ENCODE measurements around the gene ATG7.

Gene ATG7

DNA sequence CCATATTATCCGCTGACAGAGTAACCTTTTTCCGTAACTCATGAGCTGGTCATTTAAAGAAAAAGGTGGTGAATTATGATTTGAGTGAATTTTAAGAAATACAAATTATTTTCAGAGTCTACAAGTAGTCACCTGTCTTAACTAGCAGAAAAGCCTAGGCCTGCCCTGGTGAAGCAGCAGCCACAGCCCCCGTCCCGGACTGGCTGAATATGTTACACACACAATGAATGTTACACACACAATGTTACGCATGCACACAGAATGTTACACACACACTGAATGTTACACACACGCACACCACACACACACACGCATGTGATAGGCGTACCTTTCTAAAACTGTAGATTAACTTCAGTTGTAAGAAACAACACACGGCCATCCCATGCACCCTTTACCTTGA, 293.7 kb downstream of the ATG7 start:
- TF ChIP-seq, protein P1, sequence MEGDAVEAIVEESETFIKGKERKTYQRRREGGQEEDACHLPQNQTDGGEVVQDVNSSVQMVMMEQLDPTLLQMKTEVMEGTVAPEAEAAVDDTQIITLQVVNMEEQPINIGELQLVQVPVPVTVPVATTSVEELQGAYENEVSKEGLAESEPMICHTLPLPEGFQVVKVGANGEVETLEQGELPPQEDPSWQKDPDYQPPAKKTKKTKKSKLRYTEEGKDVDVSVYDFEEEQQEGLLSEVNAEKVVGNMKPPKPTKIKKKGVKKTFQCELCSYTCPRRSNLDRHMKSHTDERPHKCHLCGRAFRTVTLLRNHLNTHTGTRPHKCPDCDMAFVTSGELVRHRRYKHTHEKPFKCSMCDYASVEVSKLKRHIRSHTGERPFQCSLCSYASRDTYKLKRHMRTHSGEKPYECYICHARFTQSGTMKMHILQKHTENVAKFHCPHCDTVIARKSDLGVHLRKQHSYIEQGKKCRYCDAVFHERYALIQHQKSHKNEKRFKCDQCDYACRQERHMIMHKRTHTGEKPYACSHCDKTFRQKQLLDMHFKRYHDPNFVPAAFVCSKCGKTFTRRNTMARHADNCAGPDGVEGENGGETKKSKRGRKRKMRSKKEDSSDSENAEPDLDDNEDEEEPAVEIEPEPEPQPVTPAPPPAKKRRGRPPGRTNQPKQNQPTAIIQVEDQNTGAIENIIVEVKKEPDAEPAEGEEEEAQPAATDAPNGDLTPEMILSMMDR (IDR thresholded peaks at IDR 0.05; ENCODE audit: control insufficient read depth, extremely low read depth, insufficient read depth) = no peak
- H3K4me3 ChIP-seq (ENCODE audit: low read depth, low read length) = no peak overlapping the region
- no peak for DNase-seq (ENCODE audit: low read depth)

DNA sequence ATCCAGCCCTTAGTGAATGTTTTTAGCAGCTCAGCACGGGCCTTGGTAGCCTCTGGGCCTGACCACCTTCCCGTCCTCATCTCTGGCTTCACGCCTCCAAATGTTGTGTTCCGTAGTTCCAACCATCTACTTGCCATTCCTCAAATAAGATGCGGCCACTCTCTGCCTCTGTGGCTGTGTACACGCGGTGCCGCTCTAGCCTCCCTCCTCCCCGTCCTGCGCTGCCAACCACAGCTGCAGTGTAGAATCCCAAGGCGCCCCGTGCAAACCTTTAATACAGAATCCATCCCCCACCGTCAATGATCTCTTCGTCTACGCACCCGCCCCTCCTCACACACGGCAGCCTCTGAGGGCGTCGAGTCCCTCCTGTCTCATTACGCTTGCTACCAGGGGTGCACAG, 294.3 kb downstream of the ATG7 start:
- DNase-seq (ENCODE audit: low read depth) = no peak
- H3K4me3 ChIP-seq (ENCODE audit: low read depth, low read length) = no peak overlapping the region
- TF ChIP-seq, protein P1 (IDR thresholded peaks at IDR 0.05; ENCODE audit: control insufficient read depth, extremely low read depth, insufficient read depth) = no peak

DNA sequence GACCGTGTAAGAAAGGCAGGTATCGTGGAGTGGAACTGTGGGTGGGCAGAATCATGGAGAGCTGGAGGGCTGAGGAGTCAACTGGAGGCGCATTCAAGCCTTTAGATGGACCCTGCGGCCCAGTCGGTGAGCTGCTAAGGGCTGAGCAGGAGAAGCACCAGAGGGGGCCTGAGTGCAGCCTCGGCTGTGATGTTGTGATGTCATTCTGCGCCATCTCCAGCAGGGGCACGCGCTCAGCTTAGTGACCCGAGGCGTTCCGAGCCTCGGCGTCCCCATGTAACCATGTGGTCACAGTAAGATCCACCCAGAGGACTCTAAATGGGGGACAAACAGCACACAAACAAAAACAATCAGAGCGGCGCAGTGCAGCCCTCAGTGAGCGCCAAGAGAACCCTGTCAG, 294.7 kb downstream of the ATG7 start:
- TF ChIP-seq, protein P1 (IDR thresholded peaks at IDR 0.05; ENCODE audit: control insufficient read depth, extremely low read depth, insufficient read depth) = no peak
- no peak overlapping the region for H3K4me3 ChIP-seq (ENCODE audit: low read depth, low read length)
- no peak for DNase-seq (ENCODE audit: low read depth)

DNA sequence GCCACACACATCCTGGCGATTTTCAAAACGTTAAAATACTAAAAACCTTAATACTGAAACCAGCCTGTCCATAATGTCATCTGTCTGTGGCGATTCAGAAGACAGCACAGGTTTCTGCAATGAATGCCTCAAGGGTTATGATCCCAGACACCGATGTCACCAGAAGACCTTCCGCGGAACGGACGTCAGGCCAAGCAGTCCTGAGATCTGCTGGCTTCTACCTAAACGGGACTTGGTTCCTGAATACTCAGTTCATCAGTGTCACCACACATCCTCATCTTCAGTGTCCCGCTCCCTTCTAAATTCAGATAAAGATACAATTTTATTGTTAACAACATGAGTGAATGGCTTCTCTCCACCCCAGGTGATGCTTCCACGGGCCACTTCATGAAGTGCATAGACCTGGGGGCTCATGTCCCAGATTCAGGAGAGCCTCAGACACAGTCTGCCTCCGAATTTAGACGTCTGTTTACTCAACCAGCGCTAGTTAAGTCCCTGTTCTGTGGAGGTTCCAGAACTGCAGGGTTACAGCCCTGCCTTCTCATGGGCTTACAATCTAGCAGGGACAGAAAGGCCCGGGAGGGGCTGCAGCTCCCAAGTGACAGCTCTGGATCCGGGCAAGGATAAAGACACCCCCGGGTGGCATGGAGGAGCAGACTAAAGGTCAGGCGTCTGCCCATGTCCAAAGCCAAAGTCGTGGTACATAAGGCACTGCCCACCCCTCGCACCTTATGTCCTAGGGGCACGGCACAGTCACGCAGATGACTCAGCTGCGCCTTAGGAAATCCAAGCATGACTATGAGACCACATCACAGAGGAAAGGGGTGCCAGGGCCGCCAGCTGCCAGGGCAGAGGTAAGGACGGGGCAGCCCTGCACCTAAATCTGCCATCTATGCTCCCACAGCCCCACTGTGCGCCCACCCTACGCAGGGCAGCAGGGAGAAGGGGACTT, 295.6 kb downstream of the ATG7 start:
- H3K4me3 ChIP-seq (ENCODE audit: low read depth, low read length) = no peak overlapping the region
- TF ChIP-seq, protein P1 (IDR thresholded peaks at IDR 0.05; ENCODE audit: control insufficient read depth, extremely low read depth, insufficient read depth) = no peak
- no peak for DNase-seq (ENCODE audit: low read depth)

DNA sequence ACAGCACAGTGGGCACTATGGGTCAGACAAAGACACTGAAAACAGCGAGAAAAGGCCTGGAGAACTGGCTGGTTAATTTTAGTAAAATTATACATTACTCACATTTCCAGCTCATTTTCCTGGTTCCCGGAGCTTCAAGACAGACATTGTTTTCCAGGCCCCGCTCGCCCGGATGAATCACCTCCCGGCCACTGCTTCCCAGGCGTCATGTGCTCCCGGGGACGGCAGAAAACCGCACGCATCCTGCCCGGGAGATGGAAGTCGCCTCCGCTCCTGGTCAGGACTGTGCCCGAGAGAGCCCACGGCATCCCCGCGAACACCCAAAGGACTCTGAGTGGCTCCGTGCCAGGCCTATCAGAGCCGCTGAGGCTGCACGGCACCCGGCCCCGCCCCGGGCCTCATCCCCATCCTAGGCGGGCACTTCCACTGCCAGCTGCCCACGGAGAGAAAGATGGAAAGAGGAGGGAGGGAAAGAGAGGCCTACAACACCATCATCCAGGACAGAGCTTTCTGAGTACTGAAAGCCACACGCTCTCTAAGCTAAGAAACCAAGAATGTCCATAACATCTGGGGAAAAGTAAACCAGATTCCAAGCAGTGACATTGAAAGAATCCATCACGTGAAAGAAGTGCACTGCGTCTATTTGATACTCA, 296.4 kb downstream of the ATG7 start:
- DNase-seq (ENCODE audit: low read depth) = no peak
- H3K4me3 ChIP-seq (ENCODE audit: low read depth, low read length) = no peak overlapping the region
- TF ChIP-seq, protein P1 (IDR thresholded peaks at IDR 0.05; ENCODE audit: control insufficient read depth, extremely low read depth, insufficient read depth) = no peak

DNA sequence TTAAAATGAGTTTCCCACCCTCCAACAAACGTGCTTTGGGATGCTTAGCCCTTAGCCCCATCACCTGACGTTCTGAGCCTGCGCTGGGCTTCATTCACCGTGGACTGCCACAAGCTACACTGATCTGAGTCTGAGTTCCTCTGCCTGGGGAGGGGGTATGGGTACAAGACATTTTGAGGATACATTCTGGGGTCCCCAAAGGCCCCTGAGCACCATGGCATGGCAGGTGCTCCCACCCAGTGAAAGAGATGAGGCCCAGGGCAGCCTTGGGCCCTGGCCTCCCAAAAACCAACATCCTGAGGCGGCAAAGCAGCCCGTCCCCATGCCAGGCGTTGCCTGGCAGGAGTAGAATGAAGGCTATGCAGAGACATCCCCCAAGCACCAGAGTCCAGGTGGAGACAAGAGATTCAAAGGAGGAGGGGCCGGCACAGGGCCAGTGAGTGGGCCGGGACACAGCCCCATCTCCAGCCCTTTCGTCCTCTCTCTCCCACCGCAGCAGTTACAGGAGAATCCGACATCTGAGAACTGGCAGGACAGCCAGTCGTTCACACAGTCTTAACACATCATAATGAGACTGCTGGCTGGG, 297.1 kb downstream of the ATG7 start:
- TF ChIP-seq, protein P1 (IDR thresholded peaks at IDR 0.05; ENCODE audit: control insufficient read depth, extremely low read depth, insufficient read depth) = no peak
- DNase-seq (ENCODE audit: low read depth) = no peak
- H3K4me3 ChIP-seq (ENCODE audit: low read depth, low read length) = no peak overlapping the region
